HG03103 (cell line): Measurements from ENCODE around the gene APOE.
"Not testable (repeated sequence)": the region's sequence is repeated elsewhere in the genome, so short reads cannot be mapped to it uniquely, and the experiment has no call there.

Experiments
- ATAC-seq: cut with Tn5 transposase; IDR thresholded peaks from one replicate; pipeline ENCODE4 v1.9.1; 2021; ENCODE audit warnings: low read depth; ENCODE audit not compliant: unreplicated experiment

APOE gene

GRCh38 chr19:44908074-44908835 is 2.7 kb downstream of the APOE start:
- ATAC-seq, result no peak

- ATAC-seq, result no peak
Measured at GRCh38 chr19:44908836-44909261, 3.3 kb downstream of the APOE start.

- no peak for ATAC-seq
Measured at GRCh38 chr19:44909775-44910174, 4.2 kb downstream of the APOE start.

GRCh38 chr19:44911896-44912295 is 6.3 kb downstream of the APOE start:
- ATAC-seq, result not testable (repeated sequence)

- no peak for ATAC-seq
Measured at GRCh38 chr19:44912854-44913253, 7.3 kb downstream of the APOE start.

- not testable (repeated sequence) for ATAC-seq
Measured at GRCh38 chr19:44913512-44914432, 8.2 kb downstream of the APOE start.

- ATAC-seq, result peak; percentile 85
Measured at GRCh38 chr19:44914433-44915206, 9.0 kb downstream of the APOE start, which contains the start of gene APOC1. TSS of gene APOC1 (plus strand) at chr19:44914608. CDS start at chr19:44914892, 284 bp downstream.

GRCh38 chr19:44924243-44924725 is 18.7 kb downstream of the APOE start:
- ATAC-seq, result no peak

GRCh38 chr19:44925114-44925891 is 19.7 kb downstream of the APOE start:
- ATAC-seq, result no peak

GRCh38 chr19:44926245-44927077 is 20.9 kb downstream of the APOE start:
- not testable (repeated sequence) for ATAC-seq

- no peak for ATAC-seq
Measured at GRCh38 chr19:44927746-44928145, 22.1 kb downstream of the APOE start.

- ATAC-seq, result no peak
Measured at GRCh38 chr19:44930088-44930487, 24.5 kb downstream of the APOE start.

- no peak for ATAC-seq
Measured at GRCh38 chr19:44931541-44931940, 25.9 kb downstream of the APOE start.

GRCh38 chr19:44939668-44940067 is 34.1 kb downstream of the APOE start:
- ATAC-seq, result no peak

GRCh38 chr19:44942067-44942571 is 36.5 kb downstream of the APOE start, which contains the start of gene APOC4:
TSS of gene APOC4 (plus strand) at chr19:44942237. CDS start at chr19:44942278, 41 bp downstream.
- no peak for ATAC-seq

- peak; percentile 51 for ATAC-seq
Measured at GRCh38 chr19:44943801-44944249, 38.2 kb downstream of the APOE start.

- no peak for ATAC-seq
Measured at GRCh38 chr19:44947041-44947581, 41.5 kb downstream of the APOE start.

- ATAC-seq, result no peak
Measured at GRCh38 chr19:44948237-44948636, 42.6 kb downstream of the APOE start.
